Stimulated activated naive CD8-positive, alpha-beta T cell treated with anti-CD3 and anti-CD28 coated beads, Interleukin-15, amount 100 ng/mL, for 72 hours (primary cell): ENCODE results near the gene PPP2R5B.

Source experiments
- ATAC-seq: fragments of 150-1000 bp; cut with Tn5 transposase; 2 replicates; pipeline ENCODE4 v1.10.0; 2021; ENCODE audit warnings: mild to moderate bottlenecking, moderate library complexity
- DNase-seq, 2 donors: peaks; one replicate each; pipeline ENCODE4 v3.0.0; 2021 to 2022
- H3K27ac Mint-ChIP-seq, 2 donors: one replicate each; pipeline ENCODE4 v1.8.0; 2022; ENCODE audit warnings: mild to moderate bottlenecking in 2 of 2, mixed read lengths in 2 of 2, moderate library complexity in 2 of 2
- H3K27me3 Mint-ChIP-seq: one replicate; pipeline ENCODE4 v1.8.0; 2022; ENCODE audit warnings: mixed read lengths
- H3K4me1 Mint-ChIP-seq: one replicate; pipeline ENCODE4 v1.8.0; 2022; ENCODE audit warnings: mild to moderate bottlenecking, mixed read lengths
- H3K4me3 Mint-ChIP-seq, 2 donors: one replicate each; pipeline ENCODE4 v1.8.0; 2022; ENCODE audit warnings: mild to moderate bottlenecking in 2 of 2, mixed read lengths in 2 of 2, moderate library complexity in 1 of 2
- H3K9me3 Mint-ChIP-seq, 2 donors: one replicate each; pipeline ENCODE4 v1.8.0; 2022; ENCODE audit warnings: mixed read lengths in 2 of 2

The PPP2R5B gene

GRCh38 chr11:64928957-64929356 is 4.5 kb downstream of the PPP2R5B start:
- Mint-ChIP-seq H3K27ac (no peak overlapping the region), H3K9me3 (no peaks in the 10 kb centered on the region), H3K27me3 (no peaks in the 10 kb centered on the region), H3K4me3 (no peak overlapping the region), H3K4me1 (peaks cover 21% of the 10 kb centered on the region)
- DNase-seq (no peak), ATAC-seq (no peak)

- Mint-ChIP-seq H3K4me3 (no peak overlapping the region), H3K9me3 (no peaks in the 10 kb centered on the region), H3K4me1 (peaks cover 15% of the 10 kb centered on the region), H3K27ac (no peak overlapping the region), H3K27me3 (no peaks in the 10 kb centered on the region)
- DNase-seq (no peak), ATAC-seq (no peak)
These were observed 5.1 kb downstream of the PPP2R5B start for GRCh38 chr11:64929625-64930024.

GRCh38 chr11:64930340-64930739 is 5.9 kb downstream of the PPP2R5B start:
- ATAC-seq, result no peak
- no peak for DNase-seq
- Mint-ChIP-seq H3K4me1 (peaks cover 9% of the 10 kb centered on the region), H3K4me3 (no peak overlapping the region), H3K9me3 (no peaks in the 10 kb centered on the region), H3K27ac (peak overlapping the region in 1 of 2 donors; percentile 72), H3K27me3 (no peaks in the 10 kb centered on the region)

- Mint-ChIP-seq H3K9me3 (no peaks in the 10 kb centered on the region), H3K27me3 (no peaks in the 10 kb centered on the region)
- no peak for ATAC-seq
These were observed 6.8 kb downstream of the PPP2R5B start for GRCh38 chr11:64931290-64931689.

GRCh38 chr11:64932324-64932723 is 7.8 kb downstream of the PPP2R5B start:
- no peak overlapping the region for H3K4me3 Mint-ChIP-seq
- H3K4me1 Mint-ChIP-seq, result no peaks in the 10 kb centered on the region
- ATAC-seq, result no peak
- H3K9me3 Mint-ChIP-seq, result no peaks in the 10 kb centered on the region
- H3K27ac Mint-ChIP-seq, result no peak overlapping the region
- DNase-seq, result no peak
- H3K27me3 Mint-ChIP-seq, result no peaks in the 10 kb centered on the region

More at GRCh38 chr11:64931290-64931689, 6.8 kb downstream of the PPP2R5B start:
- no peak for DNase-seq
- H3K27ac Mint-ChIP-seq, result no peak overlapping the region
- H3K4me1 Mint-ChIP-seq, result no peaks in the 10 kb centered on the region
- H3K4me3 Mint-ChIP-seq, result no peak overlapping the region

GRCh38 chr11:64933213-64933934 is 8.9 kb downstream of the PPP2R5B start:
- ATAC-seq (no peak), DNase-seq (no peak)
- Mint-ChIP-seq H3K9me3 (no peaks in the 10 kb centered on the region), H3K4me3 (no peak overlapping the region), H3K4me1 (no peaks in the 10 kb centered on the region), H3K27me3 (no peaks in the 10 kb centered on the region), H3K27ac (peak overlapping the region in 1 of 2 donors; percentile 94)

GRCh38 chr11:64933935-64934681 is 9.6 kb downstream of the PPP2R5B start:
- no peak overlapping the region for H3K4me3 Mint-ChIP-seq
- H3K27me3 Mint-ChIP-seq, result no peaks in the 10 kb centered on the region
- ATAC-seq, result peak; percentile 28
- H3K9me3 Mint-ChIP-seq, result no peaks in the 10 kb centered on the region
- DNase-seq, result no peak
- no peak overlapping the region for H3K27ac Mint-ChIP-seq
- H3K4me1 Mint-ChIP-seq, result no peaks in the 10 kb centered on the region

GRCh38 chr11:64934682-64935358 is 10.3 kb downstream of the PPP2R5B start:
- Mint-ChIP-seq H3K4me3 (no peak overlapping the region), H3K27me3 (no peaks in the 10 kb centered on the region), H3K4me1 (no peaks in the 10 kb centered on the region), H3K27ac (peak overlapping the region in 1 of 2 donors; percentile 22), H3K9me3 (no peaks in the 10 kb centered on the region)
- DNase-seq (no peak), ATAC-seq (no peak)

- DNase-seq, result no peak
- H3K27ac Mint-ChIP-seq, result peak within 1 kb of the TSS in 1 of 2 donors; percentile 22
- no peak within 1 kb of the TSS for H3K4me3 Mint-ChIP-seq
These were observed 11.0 kb downstream of the PPP2R5B start, which contains the start of gene GPHA2 for GRCh38 chr11:64935359-64936081. TSS of gene GPHA2 (minus strand) at chr11:64935893. CDS start at chr11:64935460, 433 bp downstream.

GRCh38 chr11:64936539-64936938 is 12.1 kb downstream of the PPP2R5B start:
- Mint-ChIP-seq H3K27ac (no peak overlapping the region), H3K9me3 (no peaks in the 10 kb centered on the region), H3K4me1 (no peaks in the 10 kb centered on the region), H3K27me3 (no peaks in the 10 kb centered on the region), H3K4me3 (no peak overlapping the region)
- DNase-seq, result no peak
- no peak for ATAC-seq

More at GRCh38 chr11:64935359-64936081, 11.0 kb downstream of the PPP2R5B start, which contains the start of gene GPHA2:
- Mint-ChIP-seq H3K9me3 (no peaks in the 10 kb centered on the region), H3K27me3 (no peaks in the 10 kb centered on the region), H3K4me1 (no peaks in the 10 kb centered on the region)
- no peak for ATAC-seq

- H3K27me3 Mint-ChIP-seq, result peaks cover 16% of the 10 kb centered on the region
- H3K9me3 Mint-ChIP-seq, result no peaks in the 10 kb centered on the region
- DNase-seq (no peak), ATAC-seq (no peak)
- H3K4me3 Mint-ChIP-seq, result no peak overlapping the region
- no peaks in the 10 kb centered on the region for H3K4me1 Mint-ChIP-seq
- no peak overlapping the region for H3K27ac Mint-ChIP-seq
These were observed 22.8 kb downstream of the PPP2R5B start for GRCh38 chr11:64947208-64947814.

- no peak overlapping the region for H3K4me3 Mint-ChIP-seq
- peaks cover 20% of the 10 kb centered on the region for H3K27me3 Mint-ChIP-seq
- ATAC-seq (no peak), DNase-seq (no peak)
- H3K9me3 Mint-ChIP-seq, result no peaks in the 10 kb centered on the region
- no peak overlapping the region for H3K27ac Mint-ChIP-seq
- no peaks in the 10 kb centered on the region for H3K4me1 Mint-ChIP-seq
These were observed 27.0 kb downstream of the PPP2R5B start for GRCh38 chr11:64951529-64951928.

- Mint-ChIP-seq H3K4me1 (no peaks in the 10 kb centered on the region), H3K9me3 (no peaks in the 10 kb centered on the region), H3K4me3 (no peak overlapping the region), H3K27me3 (peaks cover 20% of the 10 kb centered on the region), H3K27ac (no peak overlapping the region)
- no peak for ATAC-seq
- DNase-seq, result no peak
These were observed 29.7 kb downstream of the PPP2R5B start for GRCh38 chr11:64954201-64954600.

- DNase-seq (no peak), ATAC-seq (no peak)
- no peak overlapping the region for H3K27ac Mint-ChIP-seq
- no peaks in the 10 kb centered on the region for H3K4me1 Mint-ChIP-seq
- H3K27me3 Mint-ChIP-seq, result peaks cover 1% of the 10 kb centered on the region
- H3K9me3 Mint-ChIP-seq, result no peaks in the 10 kb centered on the region
- H3K4me3 Mint-ChIP-seq, result no peak overlapping the region
These were observed 35.0 kb downstream of the PPP2R5B start for GRCh38 chr11:64959498-64959897.

GRCh38 chr11:64960719-64961118 is 36.2 kb downstream of the PPP2R5B start:
- no peaks in the 10 kb centered on the region for H3K9me3 Mint-ChIP-seq

More at GRCh38 chr11:64960719-64961118, 36.2 kb downstream of the PPP2R5B start:
- no peak for DNase-seq
- H3K27me3 Mint-ChIP-seq, result no peaks in the 10 kb centered on the region
- H3K4me1 Mint-ChIP-seq, result peaks cover 7% of the 10 kb centered on the region
- H3K27ac Mint-ChIP-seq, result no peak overlapping the region
- no peak overlapping the region for H3K4me3 Mint-ChIP-seq
- ATAC-seq, result no peak
